ENCODE data around the gene PITPNM1.

PITPNM1 gene

GRCh38 chr11:67452141-67452952, 52.8 kb downstream of the PITPNM1 start, which contains the start of gene GPR152:
TSS of gene GPR152 (minus strand) at chr11:67452729. CDS start at chr11:67452724, 5 bp downstream.
- CTCF ChIA-PET: no interaction called here
- POLR2A ChIA-PET: interaction anchor here (0.8 to 1.1 kb wide), 3 partner anchors 11 to 38 kb away, joined by 3 read pairs; partner anchors contain the start of gene TMEM134
- DNase-seq (ENCODE audit: extremely low spot score): no peak
- no peak for TF ChIP-seq CTCF (IDR thresholded peaks at IDR 0.05; ENCODE audit: control extremely low read depth, extremely low read depth, low read depth, missing control alignments)

- no peak for TF ChIP-seq CTCF (IDR thresholded peaks at IDR 0.05; ENCODE audit: control extremely low read depth, extremely low read depth, low read depth, missing control alignments)
- ChIA-PET CTCF (no interaction called here), POLR2A (interaction anchor here (0.8 to 1.1 kb wide), 2 partner anchors 10 to 17 kb away, joined by 3 read pairs; partner anchors contain the start of gene TMEM134)
- DNase-seq (ENCODE audit: extremely low spot score): no peak
These were observed 53.5 kb downstream of the PITPNM1 start for GRCh38 chr11:67451658-67451976.

- ChIA-PET POLR2A (interaction anchor here (0.6 to 1.1 kb wide), 4 partner anchors 10 to 179 kb away, joined by 3 to 4 read pairs (median 4); partner anchors contain the start of gene TMEM134), CTCF (interaction anchor here (1.1 to 1.9 kb wide), 3 partner anchors 14 to 68 kb away, joined by 3 to 8 read pairs (median 3); partner anchors contain the start of gene PTPRCAP)
- DNase-seq (ENCODE audit: extremely low spot score): no peak
- TF ChIP-seq CTCF (IDR thresholded peaks at IDR 0.05; ENCODE audit: control extremely low read depth, extremely low read depth, low read depth, missing control alignments): no peak
These were observed 54.1 kb downstream of the PITPNM1 start for GRCh38 chr11:67450796-67451657.

- no peak for DNase-seq (ENCODE audit: extremely low spot score)
- ChIA-PET POLR2A (interaction anchor here (0.7 to 1.1 kb wide), 3 partner anchors 9 to 181 kb away, joined by 3 to 4 read pairs (median 4); no protein-coding TSS in a partner anchor), CTCF (interaction anchor here (1.1 to 1.9 kb wide), 5 partner anchors 10 to 66 kb away, joined by 3 to 8 read pairs (median 4); partner anchors contain the start of genes PPP1CA and PTPRCAP)
- no peak for TF ChIP-seq CTCF (IDR thresholded peaks at IDR 0.05; ENCODE audit: control extremely low read depth, extremely low read depth, low read depth, missing control alignments)
These were observed 55.9 kb downstream of the PITPNM1 start for GRCh38 chr11:67449116-67449844.

- no peak for DNase-seq (ENCODE audit: extremely low spot score)
- ChIA-PET POLR2A (interaction anchor here (0.7 kb wide), 1 partner anchor 53 kb away, joined by 3 read pairs; no protein-coding TSS in a partner anchor), CTCF (interaction anchor here (1.2 to 1.7 kb wide), 3 partner anchors 10 to 47 kb away, joined by 3 to 5 read pairs (median 4); partner anchors contain the start of gene PPP1CA)
- TF ChIP-seq CTCF (IDR thresholded peaks at IDR 0.05; ENCODE audit: control extremely low read depth, extremely low read depth, low read depth, missing control alignments): no peak
These were observed 56.9 kb downstream of the PITPNM1 start for GRCh38 chr11:67448220-67448609.

All from GM10248 (cell line).